CD4-positive, alpha-beta T cell treated with Interleukin-1 beta for 1 hour (primary cell): ENCODE results near the gene G6PD.
"Not testable (repeated sequence)": the region's sequence is repeated elsewhere in the genome, so short reads cannot be mapped to it uniquely, and the experiment has no call there.

Source experiments
- DNase-seq, 2 donors: peaks; one replicate each; pipeline ENCODE4 v3.0.0-alpha.2; 2020 to 2022

The G6PD gene

GRCh38 chrX:154513716-154514115 is 32.9 kb downstream of the G6PD start:
- no peak for DNase-seq

- no peak for DNase-seq
Observed at GRCh38 chrX:154512879-154513553, 33.6 kb downstream of the G6PD start.

- DNase-seq = no peak
Observed at GRCh38 chrX:154511761-154512160, 34.9 kb downstream of the G6PD start.

- no peak for DNase-seq
Observed at GRCh38 chrX:154509455-154509854, 37.2 kb downstream of the G6PD start.

GRCh38 chrX:154508384-154508745 is 38.3 kb downstream of the G6PD start:
- no peak for DNase-seq

GRCh38 chrX:154507673-154508383 is 38.8 kb downstream of the G6PD start:
- no peak for DNase-seq

GRCh38 chrX:154506483-154507332 is 39.9 kb downstream of the G6PD start:
- no peak for DNase-seq

GRCh38 chrX:154505734-154506133 is 40.9 kb downstream of the G6PD start:
- DNase-seq = no peak

- DNase-seq = no peak
Observed at GRCh38 chrX:154502989-154503388, 43.7 kb downstream of the G6PD start.

GRCh38 chrX:154502098-154502497 is 44.5 kb downstream of the G6PD start:
- DNase-seq = no peak

- not testable (repeated sequence) for DNase-seq
Observed at GRCh38 chrX:154501423-154501822, 45.2 kb downstream of the G6PD start.

GRCh38 chrX:154496591-154497137 is 50.0 kb downstream of the G6PD start:
- DNase-seq = not testable (repeated sequence)

GRCh38 chrX:154495472-154495922 is 51.1 kb downstream of the G6PD start:
- no peak for DNase-seq

- no peak for DNase-seq
Observed at GRCh38 chrX:154494715-154495114, 51.9 kb downstream of the G6PD start.

- DNase-seq = peak; percentile 93 to 96
Observed at GRCh38 chrX:154490414-154491083, 56.1 kb downstream of the G6PD start, which contains the start of gene SLC10A3. Gene SLC10A3, minus strand, starts transcription at chrX:154490629. Its CDS starts 1,689 bp downstream, at chrX:154488940.

- no peak for DNase-seq
Observed at GRCh38 chrX:154490021-154490413, 56.6 kb downstream of the G6PD start.

GRCh38 chrX:154489182-154489581 is 57.5 kb downstream of the G6PD start:
- DNase-seq = no peak

GRCh38 chrX:154488336-154489075 is 58.1 kb downstream of the G6PD start:
- no peak for DNase-seq

GRCh38 chrX:154487518-154488290 is 58.9 kb downstream of the G6PD start:
- DNase-seq = no peak

- peak; percentile 61 to 65 for DNase-seq
Observed at GRCh38 chrX:154486396-154487207, 60.0 kb downstream of the G6PD start, which contains the start of gene UBL4A. Gene UBL4A, minus strand, starts transcription at chrX:154486615. Its CDS starts 31 bp downstream, at chrX:154486584.
